ENCODE data around the gene TRIP13.
"Not testable (repeated sequence)": the region's sequence is repeated elsewhere in the genome, so short reads cannot be mapped to it uniquely, and the experiment has no call there.

Gene TRIP13

DNA sequence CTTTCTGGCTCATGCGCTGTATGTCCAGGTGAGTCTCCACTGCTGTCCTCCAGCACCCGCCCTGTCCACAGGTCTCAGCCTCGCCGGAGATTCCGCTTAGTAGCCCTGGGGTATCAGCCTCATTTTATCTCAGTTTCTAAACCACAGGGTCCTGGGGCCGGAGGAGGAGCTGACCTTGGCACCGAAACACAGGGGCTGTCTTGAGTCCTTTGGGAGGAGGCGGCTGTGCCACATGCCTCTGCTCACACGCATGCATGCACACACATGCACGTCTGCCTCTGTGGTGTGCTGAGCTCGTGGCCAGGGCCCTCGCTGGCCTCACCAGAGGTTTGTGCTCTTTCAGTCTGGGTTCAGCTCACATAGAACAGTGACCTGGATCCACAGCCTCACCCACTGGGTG lies 23.3 kb downstream of the TRIP13 start:
- FAIRE-seq = no peak
- no peak for DNase-seq (ENCODE audit: insufficient read length, low spot score)

DNA sequence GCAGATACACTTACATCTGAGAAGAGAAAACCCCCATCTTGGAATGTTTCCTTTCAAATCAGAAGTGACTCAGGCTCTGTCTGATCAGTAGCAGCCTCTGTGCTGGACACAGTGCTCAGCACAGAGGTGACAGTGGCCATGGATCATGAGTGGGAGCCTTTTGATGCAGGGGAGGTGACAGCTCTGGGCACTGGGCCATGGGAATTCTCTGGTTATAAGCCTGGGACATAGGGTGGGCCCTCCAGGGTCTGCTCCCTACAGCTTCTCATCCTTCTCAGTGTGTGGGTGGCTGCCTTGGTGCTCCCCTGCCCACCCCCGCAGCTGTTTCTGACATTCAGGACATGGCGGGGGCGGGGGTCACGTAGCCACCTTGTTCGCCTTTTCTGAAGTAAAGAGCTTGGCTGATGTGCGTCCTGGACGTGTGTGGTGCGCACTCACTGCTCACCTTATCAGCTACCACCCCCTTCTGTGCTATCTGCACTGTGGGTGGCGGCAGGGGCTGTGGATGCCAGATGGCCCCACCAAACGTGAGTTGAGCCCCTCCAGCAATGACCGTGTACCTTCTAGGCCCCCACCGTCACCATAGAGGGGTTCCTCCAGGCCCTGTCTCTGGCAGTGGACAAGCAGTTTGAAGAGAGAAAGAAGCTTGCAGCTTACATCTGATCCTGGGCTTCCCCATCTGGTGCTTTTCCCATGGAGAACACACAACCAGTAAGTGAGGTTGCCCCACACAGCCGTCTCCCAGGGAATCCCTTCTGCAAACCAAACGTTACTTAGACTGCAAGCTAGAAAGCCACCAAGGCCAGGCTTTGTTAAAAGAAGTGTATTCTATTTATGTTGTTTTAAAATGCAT lies 24.0 kb downstream of the TRIP13 start:
- DNase-seq (ENCODE audit: insufficient read length, low spot score) (no peak), FAIRE-seq (no peak)

DNA sequence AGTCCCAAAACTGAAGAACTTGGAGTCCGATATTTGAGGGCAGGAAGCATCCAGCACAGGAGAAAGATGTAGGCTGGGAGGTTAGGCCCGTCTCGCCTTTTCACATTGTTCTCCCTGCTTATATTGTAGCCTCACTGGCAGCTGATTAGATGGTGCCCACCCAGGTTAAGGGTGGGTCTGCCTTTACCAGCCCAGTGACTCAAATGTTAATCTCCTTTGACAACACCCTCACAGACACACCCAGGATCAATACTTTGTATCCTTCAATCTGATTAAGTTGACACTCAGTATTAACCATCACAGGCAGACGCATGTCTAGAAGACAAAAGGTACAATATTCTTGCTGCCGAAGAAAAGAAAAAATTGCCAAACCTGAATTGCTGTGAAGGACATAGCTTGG lies 26.0 kb downstream of the TRIP13 start:
- DNase-seq (ENCODE audit: insufficient read length, low spot score); FAIRE-seq: not testable (repeated sequence)

DNA sequence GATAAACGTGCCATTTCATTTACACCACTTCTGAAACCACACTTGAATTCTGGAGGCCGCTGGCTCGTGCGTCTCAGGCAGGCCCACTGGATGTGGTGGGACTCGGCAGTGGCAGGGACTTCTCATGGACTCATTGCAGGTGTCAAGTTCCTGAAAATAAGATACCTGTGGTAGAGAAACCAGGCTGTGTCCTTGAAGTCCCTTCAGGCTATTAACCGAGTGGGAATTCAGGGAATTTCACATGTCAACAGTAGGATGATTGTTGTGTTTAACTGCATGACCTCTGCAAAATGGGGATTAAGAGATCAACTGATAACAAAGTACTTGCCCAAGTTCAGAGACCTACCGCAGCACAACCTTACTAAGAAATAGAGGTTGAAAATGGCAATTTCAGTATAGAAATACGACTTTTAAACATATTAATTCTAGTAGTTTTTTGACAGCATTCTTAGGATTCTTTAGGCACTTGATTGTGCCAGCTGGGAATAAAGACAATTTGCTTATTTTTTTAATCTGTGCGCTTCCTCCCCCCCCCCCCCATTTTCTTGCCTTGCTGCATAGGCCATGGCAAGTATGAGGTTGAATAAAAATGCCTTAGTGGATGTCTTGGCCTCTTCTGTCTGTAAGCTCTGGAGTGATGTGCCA lies 26.8 kb downstream of the TRIP13 start:
- DNase-seq (ENCODE audit: insufficient read length, low spot score) = no peak
- FAIRE-seq = no peak

DNA sequence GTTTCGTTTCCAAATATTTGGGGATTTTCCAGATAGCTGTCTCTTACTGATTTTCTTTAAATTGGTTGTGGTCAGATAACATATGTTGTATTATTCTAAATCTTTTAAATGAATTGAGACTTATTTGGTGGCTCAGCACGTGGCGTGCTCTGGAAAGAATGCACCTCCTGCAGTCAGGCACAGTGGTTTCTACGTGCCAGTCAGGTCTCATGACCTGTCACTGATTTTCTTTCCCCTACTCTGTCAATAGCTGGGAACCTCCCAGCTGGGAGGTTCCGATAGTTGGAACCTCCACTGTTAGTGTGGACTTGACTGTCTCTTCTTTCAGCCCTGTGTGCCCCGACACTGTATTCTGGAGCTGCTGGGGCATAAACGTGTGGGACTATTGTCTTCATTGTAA lies 27.6 kb downstream of the TRIP13 start:
- DNase-seq (ENCODE audit: insufficient read length, low spot score) (no peak), FAIRE-seq (no peak)

DNA sequence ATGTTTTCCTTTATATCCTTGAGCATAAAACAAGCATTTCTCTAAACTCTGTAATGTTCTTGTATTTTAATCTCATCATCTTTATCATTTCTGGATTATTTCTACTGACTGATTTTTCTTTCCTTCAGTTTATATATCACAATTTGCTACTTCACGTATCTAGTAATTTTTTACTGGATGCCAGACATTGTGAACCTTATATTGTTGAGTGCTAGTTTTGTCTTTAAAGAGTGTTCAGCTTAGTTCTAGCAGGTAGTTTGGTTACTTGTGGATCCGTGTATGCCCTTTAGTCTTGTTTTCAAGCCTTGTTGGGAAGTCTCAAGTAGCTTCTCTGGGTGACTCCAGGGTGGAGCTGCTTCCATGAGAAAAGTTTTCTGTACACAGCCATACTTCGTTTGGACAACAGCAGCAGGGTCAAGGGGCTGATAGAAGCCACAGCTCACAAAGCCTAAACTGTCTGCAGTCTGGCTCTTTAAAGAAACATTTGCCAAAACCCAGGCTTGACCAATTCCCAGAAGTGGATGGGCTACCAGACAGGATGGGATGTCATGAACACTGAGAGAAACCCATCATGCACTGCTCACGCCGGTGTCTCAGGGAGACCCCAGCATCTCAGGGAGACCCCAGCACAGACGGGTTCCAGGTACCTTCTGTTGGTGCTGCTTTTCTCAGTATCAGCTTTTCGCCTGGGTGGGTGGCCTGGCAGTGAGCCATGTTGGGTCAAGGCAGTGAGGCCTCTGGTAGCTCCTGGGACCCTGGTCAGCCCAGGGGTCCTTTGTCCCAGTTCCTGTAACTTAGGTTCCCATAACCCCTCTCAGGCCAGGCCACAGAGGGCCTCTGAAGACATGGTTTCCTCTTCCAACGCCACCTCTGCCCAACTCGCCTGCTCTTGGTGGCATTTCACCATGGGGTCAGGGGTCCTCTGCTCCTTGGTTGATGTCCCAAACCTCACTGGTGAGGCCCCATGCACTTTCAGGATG lies 29.1 kb downstream of the TRIP13 start:
- no peak for FAIRE-seq

DNA sequence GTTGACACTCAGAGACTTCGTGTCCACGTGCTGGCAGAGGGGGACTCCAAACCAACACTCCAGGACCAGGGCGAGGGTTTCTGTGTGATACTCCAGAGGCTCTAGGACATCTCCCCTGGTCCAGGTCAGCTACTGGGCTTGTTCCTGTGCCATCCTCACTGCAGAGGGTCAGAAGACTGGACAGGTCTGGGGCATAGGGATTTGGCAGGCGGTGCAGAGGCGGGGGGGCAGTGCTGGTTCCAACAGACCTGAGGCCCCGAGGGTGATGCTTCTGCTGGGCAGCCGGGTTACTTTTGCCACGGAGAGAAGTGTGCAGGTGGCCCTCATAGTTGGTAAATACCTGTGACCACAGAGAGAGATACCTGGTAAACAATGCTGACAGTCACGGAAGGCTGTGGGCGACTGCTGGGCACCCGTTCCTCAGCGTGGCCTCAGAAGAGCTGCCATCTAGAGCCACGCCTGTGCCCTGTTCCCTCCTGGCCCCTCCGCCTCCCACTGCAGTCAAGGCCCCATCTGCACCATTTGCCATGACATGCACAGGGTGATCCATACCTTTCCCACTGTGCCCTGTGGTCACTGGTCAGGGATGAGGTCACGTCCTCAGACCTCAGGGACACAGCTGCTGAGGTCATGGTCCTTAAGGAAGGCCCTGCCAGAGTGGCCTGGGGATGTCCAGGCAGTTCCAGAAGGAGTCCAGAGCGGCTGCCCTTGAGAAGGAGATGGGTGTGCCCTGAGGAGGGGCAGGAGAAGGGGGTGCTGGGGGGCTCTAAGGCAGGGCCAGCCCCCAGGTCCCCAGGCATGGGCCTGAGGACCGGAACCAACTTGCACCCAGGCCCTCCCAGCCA lies 30.0 kb downstream of the TRIP13 start:
- no peak for FAIRE-seq
- DNase-seq (ENCODE audit: insufficient read length, low spot score) = no peak

More for the DNA sequence above, 29.1 kb downstream of the TRIP13 start:
- DNase-seq (ENCODE audit: insufficient read length, low spot score) = no peak

DNA sequence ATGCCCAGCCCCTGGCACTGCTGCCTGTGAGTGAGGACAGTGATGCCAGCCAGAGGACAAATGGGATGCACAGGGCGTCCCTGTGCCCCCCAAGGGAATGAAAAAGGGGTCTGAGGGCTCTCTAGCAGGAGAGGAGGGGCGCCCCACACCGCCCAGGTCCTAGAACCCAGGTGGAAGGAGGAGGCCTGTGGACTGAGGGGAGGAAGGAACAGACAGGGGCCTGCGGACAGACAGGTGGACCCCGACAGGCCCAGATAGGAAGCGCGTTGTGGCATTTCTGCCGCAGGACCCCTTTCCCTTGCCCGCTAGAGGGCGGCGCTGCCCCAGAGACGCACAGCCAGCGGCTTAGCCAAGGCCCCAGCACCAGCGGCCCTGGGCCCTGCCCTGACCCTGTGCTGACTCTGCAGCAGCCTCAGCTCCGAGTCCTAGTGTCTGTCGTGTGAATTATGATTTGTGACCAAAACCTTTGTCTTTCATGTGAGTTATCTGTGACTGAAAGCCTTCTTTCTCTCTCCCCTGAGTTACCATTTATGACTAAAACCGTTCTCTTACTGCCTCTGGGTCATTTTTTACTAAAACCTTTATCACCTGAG lies 30.7 kb downstream of the TRIP13 start:
- peak; percentile 86 for FAIRE-seq

DNA sequence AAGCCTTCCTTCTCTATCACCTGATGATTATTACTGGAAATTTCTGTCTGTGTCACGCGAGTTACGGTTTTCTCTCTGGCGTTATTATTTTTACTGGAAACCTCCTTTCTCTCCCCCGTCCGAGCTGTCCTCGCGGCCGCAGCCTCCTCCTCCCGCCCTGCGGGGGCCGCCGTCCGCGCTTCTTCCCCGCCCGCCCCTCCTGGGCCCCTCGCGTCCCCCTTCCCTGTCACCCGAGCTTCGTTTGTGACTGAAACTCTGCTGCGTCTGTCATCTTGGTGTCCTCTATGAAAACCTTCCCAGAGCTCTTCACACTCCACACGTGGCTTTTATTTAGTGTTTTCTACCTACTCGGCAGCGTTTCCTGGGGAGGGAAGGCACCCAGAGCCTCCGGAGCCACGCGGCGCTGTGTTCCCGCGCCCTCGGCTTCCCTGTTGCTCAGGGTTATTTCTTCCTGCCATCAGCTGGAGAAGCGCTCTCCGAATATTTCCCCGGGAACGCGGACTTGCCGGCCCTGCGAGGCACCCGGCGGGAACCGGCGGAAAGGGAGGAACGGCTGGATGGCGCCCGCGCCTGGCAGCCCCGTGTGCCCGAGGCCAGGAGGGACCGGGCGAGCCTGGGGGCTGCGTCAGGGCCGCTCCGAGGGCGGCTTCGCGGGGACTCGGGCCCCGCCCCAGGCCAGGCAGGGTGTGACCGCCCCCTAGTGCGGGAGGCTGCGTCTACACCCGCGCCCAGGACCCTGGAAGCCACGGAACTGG lies 33.9 kb downstream of the TRIP13 start:
- DNase-seq (ENCODE audit: insufficient read length, low spot score) = no peak
- FAIRE-seq = no peak

More for the DNA sequence above, 30.7 kb downstream of the TRIP13 start:
- peak; percentile 95 for DNase-seq (ENCODE audit: insufficient read length, low spot score)

DNA sequence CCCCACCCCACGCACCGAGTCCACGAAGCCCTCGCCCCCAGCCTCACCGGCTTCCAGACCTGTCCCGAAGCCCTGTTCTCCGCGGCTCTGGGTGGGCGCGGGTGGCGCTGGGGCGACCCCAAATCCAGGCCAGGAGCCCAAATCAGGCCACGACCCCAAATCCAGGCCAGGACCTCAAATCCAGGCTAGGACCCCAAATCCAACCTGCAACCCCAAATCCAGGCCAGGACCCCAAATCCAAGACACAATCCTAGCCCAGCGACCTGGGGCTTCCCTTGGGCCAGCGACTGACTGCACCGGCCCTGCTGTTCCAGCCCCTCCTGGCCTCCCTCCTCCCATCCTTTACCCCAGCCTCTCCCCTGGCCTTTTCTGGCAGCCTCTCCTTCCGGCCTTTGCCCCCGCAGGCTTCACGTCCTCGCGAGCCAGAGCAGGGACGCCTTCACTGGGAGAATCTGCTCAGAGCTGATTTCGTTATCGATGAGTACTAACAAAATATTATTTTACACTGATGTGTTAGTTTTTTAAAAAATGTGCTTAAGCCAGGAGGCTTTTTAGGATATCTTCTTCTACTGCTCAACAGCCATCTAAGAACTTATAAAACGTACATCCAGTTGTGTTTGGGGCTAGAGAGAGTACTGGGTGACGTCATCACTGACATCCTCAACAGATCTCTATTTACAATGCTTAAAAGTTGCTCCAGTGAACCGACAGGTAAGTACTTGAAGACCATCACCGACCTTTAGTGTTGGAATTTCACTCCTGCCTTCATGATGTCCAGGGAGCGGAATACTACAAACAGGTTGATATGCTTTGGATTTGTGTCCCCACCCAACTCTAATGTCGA lies 34.7 kb downstream of the TRIP13 start:
- DNase-seq (ENCODE audit: insufficient read length, low spot score) (no peak), FAIRE-seq (peak; percentile 4)

DNA sequence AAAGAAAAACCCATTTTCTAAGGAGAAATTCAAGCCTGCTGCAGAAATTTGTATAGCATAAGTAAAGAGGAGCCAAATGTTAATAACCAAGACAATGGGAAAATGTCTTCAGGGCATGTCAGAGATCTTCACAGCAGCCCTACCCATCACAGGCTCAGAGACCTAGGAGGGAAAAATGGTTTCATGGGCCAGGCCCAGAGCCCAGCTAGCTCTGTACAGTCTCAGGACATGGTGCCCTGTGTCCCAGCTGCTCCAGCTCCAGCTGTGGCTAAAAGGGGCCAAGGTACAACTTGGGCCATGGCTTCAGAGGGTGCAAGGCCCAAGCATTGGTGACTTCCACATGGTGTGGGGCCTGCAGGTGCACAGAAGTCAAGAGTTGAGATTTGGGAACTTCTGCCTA lies 36.5 kb downstream of the TRIP13 start:
- not testable (repeated sequence) for DNase-seq (ENCODE audit: insufficient read length, low spot score); FAIRE-seq

DNA sequence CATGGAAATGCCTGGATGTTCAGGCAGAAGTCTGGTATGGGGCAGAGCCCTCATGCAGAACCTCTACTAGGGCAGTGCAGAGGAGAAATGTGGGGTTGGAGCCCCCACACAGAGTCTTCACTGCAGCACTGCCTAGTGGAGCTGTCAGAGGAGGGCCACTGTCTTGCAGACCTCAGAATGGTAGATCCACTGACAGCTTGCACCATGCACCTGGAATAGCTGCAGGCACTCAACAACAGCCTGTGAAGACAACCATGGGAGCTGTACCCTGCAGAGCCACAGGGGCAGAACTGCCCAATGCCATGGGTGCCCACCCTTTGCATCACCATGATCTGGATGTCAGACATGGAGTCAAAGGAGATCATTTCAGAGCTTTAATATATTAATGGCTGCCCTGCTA lies 36.9 kb downstream of the TRIP13 start:
- DNase-seq (ENCODE audit: insufficient read length, low spot score) (no peak), FAIRE-seq (no peak)

DNA sequence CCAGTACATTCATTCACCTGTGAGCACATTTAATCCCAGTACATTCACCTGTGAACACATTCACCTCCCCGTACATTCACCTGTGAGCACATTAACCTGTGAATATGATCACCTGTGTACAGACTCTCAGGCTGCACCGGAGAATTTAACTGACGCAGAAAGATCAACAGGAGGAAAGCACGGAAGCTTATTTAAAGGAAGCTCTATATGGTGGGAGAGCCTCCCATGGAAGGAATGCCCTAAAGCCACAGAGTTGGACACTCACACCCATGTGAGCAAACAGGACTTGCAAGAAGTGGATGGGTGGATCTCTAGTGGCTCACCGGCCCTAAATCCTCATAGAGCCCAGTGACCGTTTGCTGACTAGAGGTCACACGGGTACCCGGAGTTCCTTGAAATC lies 38.2 kb downstream of the TRIP13 start:
- DNase-seq (ENCODE audit: insufficient read length, low spot score) (no peak), FAIRE-seq (no peak)

DNA sequence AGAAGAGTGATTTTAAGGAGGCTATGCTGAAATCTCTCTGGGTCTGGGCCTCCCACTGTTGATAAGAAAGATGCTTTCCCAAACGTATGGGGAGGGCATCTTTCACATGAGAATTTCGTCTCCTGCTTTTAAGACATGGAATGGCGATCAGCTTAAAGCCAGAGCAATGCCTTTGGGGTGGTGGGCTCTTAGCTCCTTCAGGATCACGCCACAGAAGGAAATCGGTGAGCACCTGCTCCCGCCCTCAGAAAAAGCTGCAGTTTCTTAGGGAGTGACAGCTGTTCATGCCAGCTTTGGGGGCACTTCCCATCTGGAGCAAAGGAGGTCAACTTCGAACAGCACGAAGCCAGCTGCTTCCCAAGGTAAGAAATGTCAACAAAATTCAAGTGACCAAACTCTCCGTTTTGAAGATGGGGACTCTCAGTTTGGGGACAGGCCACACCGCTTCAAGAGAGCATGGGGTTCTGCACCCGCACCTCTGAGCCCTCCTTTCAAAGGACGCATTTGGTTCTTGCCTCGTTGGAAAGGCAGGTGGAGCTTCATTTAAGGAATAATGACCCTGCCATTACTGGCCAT lies 39.0 kb downstream of the TRIP13 start:
- DNase-seq (ENCODE audit: insufficient read length, low spot score) = no peak
- FAIRE-seq = no peak

DNA sequence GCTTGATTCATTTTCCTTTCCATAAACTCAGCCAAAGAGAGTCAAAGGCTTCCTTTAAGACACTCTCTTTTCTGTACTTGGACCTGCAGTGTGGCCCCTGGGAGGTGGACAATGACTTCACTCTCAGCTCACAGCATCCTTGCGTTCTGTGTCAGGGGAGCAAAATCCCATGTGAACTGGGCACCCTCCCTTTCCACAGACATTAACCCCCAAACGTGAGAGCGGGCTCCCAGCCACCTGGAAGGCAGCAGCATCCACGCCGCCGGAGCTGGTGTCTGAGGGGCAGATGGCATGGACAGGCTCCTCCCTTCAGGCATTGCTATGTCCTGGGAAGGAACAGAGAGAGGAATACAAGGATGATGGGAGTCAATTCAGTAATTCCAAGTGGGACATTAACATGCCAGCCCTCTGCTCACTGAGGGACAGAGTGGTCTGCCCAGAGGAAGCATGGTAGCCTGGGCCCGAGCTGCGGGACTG lies 39.5 kb downstream of the TRIP13 start:
- DNase-seq (ENCODE audit: insufficient read length, low spot score) (no peak), FAIRE-seq (no peak)

DNA sequence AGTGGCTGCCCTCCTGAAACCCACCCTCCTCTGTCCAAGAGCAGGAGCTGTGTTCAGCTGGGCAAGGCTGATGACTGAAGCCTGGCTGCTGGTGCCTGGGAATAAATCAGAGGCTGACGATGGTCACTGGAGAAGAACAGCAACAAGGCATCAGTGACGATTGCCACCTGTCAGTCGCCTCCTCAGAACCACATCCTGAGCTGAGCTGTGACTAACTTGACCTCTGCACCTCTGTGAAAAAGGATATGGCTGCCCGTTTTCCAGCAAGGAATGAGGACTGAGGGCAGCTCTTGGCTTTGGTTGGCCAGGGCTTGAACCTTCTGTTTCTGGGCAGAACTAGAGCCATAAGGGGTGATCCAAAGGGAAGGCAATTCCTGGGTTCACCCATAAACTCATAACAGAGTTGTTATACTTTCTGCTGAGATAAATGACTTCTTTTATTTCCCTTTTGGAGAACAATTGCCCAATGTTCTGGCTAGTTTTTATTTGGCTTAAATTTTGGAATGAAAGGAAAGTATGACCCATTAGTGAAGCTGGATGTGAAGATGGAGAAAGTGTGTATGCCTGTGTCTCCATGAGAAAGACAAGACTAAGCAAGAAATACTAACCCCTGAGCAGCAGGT lies 40.1 kb downstream of the TRIP13 start:
- DNase-seq (ENCODE audit: insufficient read length, low spot score) (no peak), FAIRE-seq (peak; percentile 62)

DNA sequence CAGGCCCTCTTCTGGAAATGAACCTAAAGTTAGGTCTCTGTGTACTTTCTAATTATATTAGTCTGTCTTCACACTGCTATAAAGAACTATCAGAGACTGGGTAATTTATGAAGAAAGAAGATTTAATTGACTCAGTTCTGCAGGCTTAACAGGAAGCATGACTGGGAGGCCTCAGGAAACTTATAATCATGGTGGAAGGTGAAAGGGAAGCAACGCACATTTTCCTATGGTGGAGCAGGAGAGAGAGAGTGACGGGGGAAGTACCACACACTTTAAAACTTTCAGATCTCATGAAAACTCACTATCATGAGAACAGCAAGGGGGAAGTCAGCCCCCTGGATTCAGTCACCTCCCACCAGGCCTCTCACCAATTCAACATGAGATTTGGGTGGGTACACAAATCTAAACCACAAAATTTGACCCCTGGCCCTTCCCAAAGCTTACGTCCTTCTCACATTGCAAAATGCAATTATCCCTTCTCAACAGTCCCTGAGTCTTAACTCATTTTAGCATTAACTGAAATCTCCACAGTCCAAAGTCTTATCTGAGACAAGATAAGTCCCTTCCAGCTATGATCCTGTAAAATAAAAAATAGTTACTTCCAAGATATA lies 40.7 kb downstream of the TRIP13 start:
- DNase-seq (ENCODE audit: insufficient read length, low spot score) (no peak), FAIRE-seq (no peak)
